PC-3 (cell line): ENCODE measurements around the gene ABLIM2.

Source experiments
- EZH2 ChIP-seq: fragments of 300-600 bp; sonication (generic); IDR thresholded peaks from one replicate; pipeline ENCODE4 v1.6.1; 2017; ENCODE audit warnings: antibody characterized with exemption, mild to moderate bottlenecking, low read length; ENCODE audit not compliant: unreplicated experiment
- TF ChIP-seq, protein P1 (sequence below): fragments of 300-600 bp; sonication (generic); conservative IDR thresholded peaks from 2 replicates; pipeline ENCODE4 v1.5.1; 2017; ENCODE audit warnings: antibody characterized with exemption, low read depth, mild to moderate bottlenecking, low read length

DNA sequence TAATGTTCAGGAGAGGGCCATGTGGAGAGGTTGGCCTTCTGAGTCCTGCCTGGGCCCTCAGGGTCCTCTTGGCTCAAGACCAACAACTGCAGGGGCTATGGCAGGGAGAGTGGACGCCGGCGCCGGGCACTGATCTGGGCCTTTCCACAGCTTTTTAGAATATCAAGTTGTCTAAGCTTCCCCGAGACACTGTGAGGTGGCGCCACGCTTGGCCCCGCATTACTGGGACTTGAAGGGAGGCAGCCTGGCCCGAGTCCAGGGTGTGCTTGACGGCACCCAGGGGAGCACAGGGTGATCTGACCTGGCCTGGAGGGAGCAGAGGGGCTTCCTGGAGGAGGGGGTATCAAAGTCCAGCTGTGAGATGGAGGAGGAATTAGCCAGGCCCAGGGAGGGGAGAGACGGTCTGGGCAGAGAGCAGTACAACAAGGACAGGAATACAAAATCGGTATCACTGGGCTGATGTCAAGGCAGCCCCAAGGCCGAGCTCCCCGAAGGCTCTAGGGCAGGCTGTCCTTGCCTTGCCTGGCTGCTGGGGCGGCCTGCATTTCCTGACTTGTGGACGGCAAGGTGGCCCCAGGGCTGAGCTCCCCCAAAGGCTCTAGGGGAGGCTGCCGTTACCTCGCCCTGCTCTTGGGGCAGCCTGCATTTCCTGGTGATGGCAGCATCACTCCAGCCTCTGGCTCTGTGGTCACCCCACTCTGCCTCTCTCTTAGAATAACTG, 28.1 kb downstream of the ABLIM2 start:
- TF ChIP-seq, protein P1, sequence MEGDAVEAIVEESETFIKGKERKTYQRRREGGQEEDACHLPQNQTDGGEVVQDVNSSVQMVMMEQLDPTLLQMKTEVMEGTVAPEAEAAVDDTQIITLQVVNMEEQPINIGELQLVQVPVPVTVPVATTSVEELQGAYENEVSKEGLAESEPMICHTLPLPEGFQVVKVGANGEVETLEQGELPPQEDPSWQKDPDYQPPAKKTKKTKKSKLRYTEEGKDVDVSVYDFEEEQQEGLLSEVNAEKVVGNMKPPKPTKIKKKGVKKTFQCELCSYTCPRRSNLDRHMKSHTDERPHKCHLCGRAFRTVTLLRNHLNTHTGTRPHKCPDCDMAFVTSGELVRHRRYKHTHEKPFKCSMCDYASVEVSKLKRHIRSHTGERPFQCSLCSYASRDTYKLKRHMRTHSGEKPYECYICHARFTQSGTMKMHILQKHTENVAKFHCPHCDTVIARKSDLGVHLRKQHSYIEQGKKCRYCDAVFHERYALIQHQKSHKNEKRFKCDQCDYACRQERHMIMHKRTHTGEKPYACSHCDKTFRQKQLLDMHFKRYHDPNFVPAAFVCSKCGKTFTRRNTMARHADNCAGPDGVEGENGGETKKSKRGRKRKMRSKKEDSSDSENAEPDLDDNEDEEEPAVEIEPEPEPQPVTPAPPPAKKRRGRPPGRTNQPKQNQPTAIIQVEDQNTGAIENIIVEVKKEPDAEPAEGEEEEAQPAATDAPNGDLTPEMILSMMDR = no peak
- no peak for TF ChIP-seq EZH2
